ENCODE measurements around the gene SYP.

SYP gene

DNA sequence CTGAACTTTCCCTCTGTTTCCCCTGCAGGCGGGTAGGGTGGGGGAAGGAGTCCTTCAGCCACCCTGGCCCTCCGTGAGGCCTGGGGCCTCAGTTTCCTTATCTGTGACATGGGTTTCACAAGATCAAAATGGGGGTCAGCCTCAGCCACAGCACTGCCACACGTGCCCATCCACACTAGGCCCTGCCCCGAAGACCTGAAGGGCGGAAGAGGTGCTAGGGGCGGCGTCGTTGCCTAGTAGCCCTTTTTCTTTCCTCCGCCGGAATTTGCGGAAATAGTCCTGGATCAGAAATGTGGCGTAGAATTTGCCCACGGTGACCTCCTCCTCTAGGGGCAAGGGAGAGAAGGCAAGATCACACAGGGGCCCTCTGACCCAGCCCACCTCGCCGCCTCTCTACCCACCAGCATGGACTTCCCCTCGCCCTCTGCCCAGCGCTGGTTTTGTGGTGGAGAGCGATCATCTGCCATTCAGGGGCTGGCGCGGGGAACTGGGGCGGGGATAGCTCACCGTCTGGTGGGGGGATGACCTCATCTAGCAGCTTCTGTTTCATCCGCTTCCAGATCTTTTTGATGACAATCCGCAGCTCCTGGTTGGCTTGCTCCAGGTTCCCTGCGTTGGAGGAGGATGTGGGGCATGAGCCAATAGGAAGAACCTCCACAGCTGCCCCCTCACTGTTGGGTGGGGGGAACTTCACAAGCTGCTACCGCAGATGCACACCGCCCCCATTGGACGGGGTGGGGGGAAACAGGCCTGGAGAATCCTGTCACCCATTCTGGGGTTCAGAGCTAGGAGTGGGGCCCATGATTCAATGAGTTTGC is 9.7 kb upstream of the SYP start:
- no peak for DNase-seq (ENCODE audit: low spot score)
- TF ChIP-seq, protein P1, sequence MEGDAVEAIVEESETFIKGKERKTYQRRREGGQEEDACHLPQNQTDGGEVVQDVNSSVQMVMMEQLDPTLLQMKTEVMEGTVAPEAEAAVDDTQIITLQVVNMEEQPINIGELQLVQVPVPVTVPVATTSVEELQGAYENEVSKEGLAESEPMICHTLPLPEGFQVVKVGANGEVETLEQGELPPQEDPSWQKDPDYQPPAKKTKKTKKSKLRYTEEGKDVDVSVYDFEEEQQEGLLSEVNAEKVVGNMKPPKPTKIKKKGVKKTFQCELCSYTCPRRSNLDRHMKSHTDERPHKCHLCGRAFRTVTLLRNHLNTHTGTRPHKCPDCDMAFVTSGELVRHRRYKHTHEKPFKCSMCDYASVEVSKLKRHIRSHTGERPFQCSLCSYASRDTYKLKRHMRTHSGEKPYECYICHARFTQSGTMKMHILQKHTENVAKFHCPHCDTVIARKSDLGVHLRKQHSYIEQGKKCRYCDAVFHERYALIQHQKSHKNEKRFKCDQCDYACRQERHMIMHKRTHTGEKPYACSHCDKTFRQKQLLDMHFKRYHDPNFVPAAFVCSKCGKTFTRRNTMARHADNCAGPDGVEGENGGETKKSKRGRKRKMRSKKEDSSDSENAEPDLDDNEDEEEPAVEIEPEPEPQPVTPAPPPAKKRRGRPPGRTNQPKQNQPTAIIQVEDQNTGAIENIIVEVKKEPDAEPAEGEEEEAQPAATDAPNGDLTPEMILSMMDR (IDR thresholded peaks at IDR 0.05; ENCODE audit: extremely low read depth, missing control alignments): no peak

DNA sequence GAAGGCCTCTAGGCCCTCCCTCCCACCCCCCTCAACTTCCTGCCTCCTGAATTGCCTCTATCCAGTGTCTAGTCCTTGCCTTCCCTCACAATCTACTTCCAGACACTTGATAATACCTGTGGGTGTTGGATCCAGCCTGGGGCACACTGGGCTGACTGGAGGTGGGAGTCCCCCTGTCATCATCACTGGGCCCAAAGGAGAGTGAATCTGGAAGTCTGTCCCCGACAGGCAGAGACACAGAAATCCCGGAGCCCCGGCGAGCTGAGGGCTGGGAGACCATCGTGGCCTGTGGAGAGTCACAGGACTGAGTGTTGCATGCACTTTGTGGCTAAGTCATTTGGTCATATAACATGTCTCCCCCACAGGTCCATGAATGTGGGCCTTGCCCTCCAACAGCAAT is 8.4 kb upstream of the SYP start:
- DNase-seq (ENCODE audit: low spot score): no peak
- TF ChIP-seq, protein P1 (IDR thresholded peaks at IDR 0.05; ENCODE audit: extremely low read depth, missing control alignments): no peak

DNA sequence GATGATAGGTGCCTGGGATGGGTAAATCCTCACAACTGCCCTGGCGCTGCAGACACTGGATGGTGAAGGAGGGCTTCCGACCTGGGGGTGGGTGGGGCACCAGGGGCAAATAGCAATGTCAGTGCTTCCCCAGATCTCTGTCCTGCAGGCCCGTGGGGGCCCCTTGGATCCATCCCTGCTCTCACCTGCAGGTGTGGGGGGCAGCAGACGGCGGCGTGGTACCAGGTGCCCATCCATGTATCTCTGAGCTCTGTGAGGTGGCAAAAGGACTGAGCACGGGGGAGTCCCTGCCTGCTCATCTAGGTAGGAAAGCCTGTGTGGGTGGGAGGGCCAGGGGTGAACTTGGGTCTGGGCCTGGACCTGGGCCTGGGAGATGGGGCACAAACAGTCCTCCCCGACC is 6.5 kb upstream of the SYP start:
- TF ChIP-seq, protein P1 (IDR thresholded peaks at IDR 0.05; ENCODE audit: extremely low read depth, missing control alignments): no peak
- no peak for DNase-seq (ENCODE audit: low spot score)

DNA sequence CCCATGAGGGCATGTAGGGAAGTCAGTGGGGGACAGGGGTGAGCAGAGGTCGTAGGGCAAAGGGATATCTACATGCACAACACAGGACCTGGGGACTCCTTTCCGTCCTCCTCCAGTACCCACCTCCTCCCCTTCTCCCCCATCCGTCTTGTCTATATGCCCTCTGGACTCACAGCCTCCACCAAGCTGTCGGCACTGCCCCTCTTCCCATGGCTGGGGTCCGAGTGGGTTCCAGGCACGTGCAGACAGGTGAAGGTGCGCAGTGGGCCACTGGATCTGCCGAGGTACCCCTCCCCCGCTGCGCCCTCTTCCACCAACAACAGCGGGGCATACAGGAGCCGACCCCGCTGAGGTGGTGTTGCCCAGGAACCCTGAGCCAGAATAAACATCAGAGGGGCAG is 5.5 kb upstream of the SYP start:
- TF ChIP-seq, protein P1 (IDR thresholded peaks at IDR 0.05; ENCODE audit: extremely low read depth, missing control alignments): no peak
- no peak for DNase-seq (ENCODE audit: low spot score)

GRCh38 chrX:49204709-49205108 is 4.7 kb upstream of the SYP start:
- TF ChIP-seq, protein P1 (IDR thresholded peaks at IDR 0.05; ENCODE audit: extremely low read depth, missing control alignments): no peak
- no peak for DNase-seq (ENCODE audit: low spot score)

DNA sequence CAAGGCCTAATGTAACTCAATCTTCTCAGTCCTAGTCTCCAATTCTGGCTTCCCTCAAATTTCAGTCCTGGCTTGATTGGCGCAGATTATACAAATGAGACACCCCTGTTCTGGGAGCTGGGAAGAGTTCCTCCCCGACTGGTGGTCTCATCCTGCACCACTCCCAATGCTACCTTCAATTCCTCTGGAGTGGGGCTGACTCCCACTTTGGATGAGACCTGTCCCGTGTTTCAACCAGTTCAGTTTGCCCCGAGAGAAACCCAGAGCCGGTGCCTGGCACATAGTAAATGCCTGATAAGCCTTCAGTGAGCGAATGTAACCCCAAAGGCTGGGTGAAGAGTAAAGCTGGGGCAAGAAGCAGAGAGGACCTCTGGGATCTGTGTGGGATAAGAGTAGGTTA is 4.0 kb upstream of the SYP start:
- TF ChIP-seq, protein P1 (IDR thresholded peaks at IDR 0.05; ENCODE audit: extremely low read depth, missing control alignments): no peak

GRCh38 chrX:49203536-49203935 is 3.5 kb upstream of the SYP start:
- TF ChIP-seq, protein P1 (IDR thresholded peaks at IDR 0.05; ENCODE audit: extremely low read depth, missing control alignments): no peak
- no peak for DNase-seq (ENCODE audit: low spot score)

More for the DNA sequence above, 4.0 kb upstream of the SYP start:
- DNase-seq (ENCODE audit: low spot score): no peak

Measured in GM20000 (cell line).